ENCODE data around the gene B4GALNT2.

DNA sequence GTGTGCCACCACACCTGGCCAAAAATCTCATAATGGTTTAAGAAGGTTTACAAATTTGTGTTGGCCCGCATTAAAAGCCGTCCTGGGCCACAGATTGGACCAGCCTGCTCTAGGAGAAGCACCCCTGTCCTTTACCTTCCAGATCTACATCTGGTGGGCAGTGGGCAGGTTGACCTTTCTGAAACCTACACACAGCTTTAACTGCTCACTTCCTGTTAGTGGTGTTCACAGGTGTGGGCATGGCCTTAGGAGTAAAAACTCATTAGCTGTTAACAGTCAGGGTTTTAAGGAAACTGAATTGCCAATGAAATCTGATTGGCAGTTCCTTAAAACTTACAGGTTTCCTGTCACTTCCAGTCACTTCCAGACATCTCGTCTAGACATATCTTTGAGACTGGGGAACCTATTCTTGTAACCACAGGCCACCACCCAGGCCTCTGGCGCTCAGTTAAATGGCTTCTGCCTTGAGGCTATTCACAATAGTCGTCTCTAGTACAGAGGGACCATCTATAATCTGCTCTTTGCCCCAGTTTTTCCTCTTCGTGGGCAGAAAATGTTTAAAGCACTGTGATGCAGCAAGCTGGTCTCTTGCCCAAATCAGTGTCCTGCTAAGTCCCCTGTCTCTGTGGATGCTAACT lies 48.5 kb downstream of the B4GALNT2 start:
- TF ChIP-seq ZC3H10 (CRISPR knock-in tag; IDR thresholded peaks at IDR 0.05) (no peak), TOX (CRISPR knock-in tag; IDR thresholded peaks at IDR 0.05; ENCODE audit: borderline replicate concordance) (no peak), RARB (CRISPR knock-in tag; IDR thresholded peaks at IDR 0.05) (no peak), ARNTL (CRISPR knock-in tag; IDR thresholded peaks at IDR 0.05; ENCODE audit: borderline replicate concordance, low read depth) (no peak), PPARA (CRISPR knock-in tag; IDR thresholded peaks at IDR 0.05; ENCODE audit: borderline replicate concordance) (no peak), BACH2 (CRISPR knock-in tag; IDR thresholded peaks at IDR 0.05; ENCODE audit: borderline replicate concordance) (no peak), ZNF8 (CRISPR knock-in tag; IDR thresholded peaks at IDR 0.05) (no peak), TCF4 (CRISPR knock-in tag; IDR thresholded peaks at IDR 0.05; ENCODE audit: borderline replicate concordance) (no peak), PATZ1 (CRISPR knock-in tag; IDR thresholded peaks at IDR 0.05; ENCODE audit: borderline replicate concordance) (no peak), ZFP3 (CRISPR knock-in tag; IDR thresholded peaks at IDR 0.05) (no peak)
